Measurements from ENCODE around the gene GRIN3B.
A peak's percentile ranks its signal among the peaks of the same experiment; 100 is the strongest.

GRIN3B gene

DNA sequence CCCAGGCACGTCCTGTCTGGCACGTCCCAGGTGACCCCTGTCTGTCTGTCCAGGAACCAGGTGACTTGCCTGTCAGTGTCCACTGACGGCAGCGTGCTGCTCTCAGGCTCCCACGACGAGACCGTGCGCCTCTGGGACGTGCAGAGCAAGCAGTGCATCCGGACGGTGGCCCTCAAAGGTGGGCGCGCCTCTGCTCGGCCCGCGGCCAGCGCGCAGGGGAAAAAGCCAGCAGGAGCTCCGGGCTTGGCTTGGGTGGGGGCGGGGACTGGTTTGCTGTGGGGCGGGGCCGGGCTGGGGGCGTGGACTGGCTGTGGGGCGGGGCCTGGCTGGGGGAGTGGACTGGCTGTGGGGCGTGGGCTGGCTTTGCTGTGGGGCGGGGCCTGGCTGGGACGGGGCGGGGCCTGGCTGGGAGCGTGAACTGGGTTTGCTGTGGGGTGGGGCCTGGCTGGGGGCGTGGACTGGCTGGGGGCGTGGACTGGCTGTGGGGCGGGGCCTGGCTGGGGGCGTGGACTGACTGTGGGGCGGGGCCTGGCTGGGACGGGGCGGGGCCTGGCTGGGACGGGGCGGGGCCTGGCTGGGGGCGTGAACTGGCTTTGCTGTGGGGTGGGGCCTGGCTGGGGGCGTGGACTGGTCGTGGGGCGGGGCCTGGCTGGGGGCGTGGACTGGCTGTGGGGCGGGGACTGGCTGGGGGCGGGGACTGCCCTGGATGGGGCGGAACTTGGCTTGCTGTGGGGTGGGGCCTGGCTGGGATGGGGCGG lies 8.9 kb upstream of the GRIN3B start:
- DNase-seq, result no peak

DNA sequence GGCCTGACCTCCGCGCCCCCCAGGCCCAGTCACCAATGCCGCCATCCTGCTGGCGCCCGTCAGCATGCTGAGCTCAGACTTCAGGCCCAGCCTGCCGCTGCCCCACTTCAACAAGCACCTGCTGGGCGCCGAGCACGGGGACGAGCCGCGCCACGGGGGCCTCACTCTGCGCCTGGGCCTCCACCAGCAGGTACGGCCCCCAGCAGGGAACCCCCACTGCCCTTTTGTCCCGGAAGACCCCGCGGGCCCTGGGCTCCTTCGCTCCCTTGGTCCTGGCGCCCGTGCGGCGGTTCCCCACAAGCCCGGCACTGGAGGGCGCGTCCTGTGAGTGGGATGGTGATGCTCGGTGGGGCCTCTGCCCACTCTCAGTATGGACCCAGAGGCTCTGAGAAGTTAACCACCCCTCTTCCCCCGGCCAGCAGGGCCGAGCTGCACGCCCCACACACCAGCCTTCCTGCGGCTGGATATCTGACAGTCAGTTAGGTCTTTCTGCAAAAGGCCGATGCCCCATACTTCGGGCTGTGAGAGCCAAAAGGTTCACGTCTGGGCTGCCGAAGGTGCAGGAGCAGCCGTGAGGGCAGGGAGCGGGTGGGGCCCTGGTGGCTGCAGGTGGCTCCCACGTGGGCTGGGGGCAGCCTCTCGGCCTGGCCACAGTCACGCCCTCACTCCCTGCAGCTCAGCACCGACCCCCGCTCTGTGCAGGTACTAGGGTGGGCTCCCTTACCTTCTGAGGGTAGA lies 8.1 kb upstream of the GRIN3B start:
- DNase-seq, result no peak

DNA sequence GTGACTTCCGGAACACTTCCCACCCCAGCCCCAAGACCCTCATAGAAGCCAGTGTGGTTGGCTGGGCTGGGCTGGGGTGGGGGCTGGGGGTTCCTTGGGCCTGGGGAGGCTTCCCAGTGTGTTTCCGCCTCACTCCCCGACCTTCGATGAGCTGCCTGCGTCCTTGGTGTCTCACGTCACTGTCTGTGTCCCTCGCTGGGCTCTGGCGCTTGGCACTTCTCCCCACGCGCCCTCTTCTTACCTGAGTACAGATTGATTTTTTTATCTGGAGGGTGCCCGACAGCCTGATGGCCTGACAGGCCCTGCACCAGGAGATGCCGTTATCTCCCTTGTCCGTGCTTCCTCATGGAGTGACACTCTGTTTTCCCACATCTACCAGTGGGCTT lies 7.6 kb upstream of the GRIN3B start:
- no peak for DNase-seq

DNA sequence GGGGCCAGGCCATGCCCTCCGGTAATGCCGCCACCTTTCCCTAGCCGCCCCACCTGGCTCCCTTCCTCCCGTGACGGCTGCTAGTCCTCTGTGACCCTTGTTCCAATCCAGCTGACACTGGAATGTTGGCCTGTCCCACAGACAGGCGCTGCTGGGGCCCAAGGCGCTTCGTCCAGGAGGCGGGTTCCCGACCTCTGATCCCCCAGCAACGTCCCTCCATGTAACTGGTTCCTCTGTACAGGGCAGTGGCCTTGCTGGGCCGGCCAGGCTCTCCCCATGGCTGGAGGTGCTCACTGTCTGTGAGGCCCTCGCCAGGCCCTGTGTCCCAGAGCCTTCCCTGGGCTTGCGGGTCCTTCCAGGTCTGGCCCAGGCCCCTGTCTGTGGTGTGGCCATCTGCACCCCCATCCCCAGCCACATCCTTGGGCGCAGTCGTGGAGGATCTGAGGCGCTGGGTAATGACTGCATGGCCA lies 6.8 kb upstream of the GRIN3B start:
- no peak for DNase-seq

DNA sequence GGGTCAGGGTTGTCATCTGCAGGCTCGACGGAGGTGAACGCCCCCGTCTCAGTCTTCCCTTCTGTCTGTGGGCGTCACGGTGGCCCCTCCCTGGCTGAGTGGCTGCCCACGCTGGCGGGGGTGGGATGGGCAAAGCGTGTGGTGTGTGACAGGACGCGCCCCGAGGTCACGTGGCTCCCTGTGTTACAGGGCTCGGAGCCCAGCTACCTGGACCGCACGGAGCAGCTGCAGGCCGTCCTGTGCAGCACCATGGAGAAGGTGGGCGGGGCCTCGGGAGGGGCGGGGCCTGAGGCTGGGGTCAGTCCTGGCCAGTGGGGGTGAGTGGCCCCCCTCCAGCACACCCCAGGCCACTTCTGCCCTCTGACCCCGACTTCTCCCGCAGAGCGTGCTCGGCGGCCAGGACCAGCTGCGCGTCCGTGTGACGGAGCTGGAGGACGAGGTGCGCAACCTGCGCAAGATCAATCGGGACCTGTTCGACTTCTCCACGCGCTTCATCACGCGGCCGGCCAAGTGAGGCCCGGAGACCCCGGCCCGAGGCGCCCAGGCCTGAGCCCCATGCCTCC lies 6.3 kb upstream of the GRIN3B start:
- no peak for DNase-seq

DNA sequence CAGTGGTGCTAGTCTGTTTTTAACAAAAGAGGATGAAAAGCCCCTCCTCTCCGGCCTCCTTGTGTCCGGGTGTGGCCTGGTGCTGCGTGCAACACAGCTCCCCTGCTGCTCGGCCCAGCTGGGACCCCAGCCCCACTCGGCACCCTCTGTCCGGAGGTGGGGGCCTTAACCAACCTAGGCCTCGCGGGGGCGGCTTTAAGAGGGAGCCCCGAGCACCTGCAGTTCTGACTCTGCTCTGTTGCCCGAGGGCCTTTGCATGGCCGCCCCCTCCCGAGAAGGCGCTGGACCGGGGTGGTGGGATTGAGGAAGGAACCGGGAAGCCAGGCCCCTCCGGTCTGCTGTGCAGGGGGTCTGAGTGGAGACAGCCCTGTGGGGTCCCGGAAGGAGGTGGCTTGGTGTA lies 5.7 kb upstream of the GRIN3B start:
- DNase-seq, result no peak

DNA sequence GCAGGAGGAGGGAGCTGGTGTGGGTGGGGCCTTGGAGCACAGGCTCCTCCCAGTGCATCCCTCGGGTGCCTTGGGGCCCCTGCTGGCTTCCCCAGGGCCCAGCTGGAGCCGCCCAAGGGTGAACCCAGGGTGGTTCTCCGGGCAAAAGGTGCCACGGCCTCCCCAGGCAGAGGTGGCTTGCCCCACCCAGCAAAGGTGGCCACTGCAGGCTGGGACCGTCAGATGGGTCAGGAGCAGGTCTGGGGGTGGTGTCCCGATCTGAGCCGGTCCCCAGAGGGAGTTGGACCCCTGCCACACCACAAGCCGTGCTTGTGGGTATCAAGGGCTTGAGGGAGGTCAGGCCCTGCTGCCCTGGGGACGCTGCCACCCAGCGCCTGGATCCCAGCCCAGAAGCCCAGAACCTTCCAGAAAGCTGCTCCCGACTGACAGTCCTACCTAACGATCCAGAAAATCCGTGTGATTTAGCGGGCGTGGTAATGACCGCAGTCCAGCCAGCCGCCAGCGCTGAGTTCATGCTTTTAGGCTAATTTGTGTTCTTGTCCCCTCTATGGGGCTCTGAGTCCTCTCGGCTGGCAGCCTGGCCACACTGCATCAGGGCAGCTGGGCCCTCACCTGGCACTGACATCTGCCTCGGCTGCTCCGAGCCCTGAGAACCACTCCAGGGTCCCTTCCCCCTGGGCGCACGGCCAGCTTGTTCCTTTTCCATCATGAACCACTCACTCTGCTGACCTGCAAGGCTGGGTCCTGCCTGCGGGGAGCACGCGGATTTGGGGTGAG lies 5.0 kb upstream of the GRIN3B start:
- no peak for DNase-seq

DNA sequence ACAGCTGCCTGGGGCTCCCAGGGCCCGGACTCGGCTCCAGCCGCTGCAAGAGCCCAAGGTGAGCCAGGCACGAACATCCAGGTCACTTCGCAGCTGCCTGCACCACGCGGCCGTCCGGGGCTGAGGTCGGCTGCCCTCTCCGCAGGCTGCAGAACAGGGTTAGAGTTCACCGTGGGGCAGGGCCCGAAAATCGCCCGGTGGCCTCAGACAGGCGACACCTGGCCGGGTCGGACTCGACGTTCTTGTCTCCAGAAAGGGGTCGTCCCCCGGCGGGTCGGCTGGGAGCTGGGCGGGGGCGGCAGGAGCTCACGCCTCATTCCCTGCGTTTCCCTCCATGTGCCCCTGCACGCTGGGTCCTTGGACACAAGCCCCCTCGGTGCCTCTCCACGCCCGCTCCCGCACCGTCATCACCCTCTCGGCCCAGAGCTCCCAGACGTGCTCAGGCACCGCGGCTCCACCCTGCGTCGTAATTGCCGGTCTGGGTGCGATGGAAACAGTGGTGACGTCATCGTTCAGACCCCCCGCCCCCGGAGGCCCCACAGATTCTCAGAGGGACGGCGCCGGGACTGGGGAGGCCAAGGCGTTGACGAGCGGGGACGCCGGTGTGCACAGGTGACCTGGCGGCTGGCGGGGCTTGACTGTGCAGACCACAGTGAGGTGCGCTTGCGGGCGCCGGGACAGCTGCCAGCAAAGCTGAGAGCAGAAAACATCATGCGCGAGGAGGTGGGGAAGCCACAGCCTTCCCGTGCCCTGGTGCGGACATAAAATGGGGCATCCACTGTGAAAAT lies 4.0 kb upstream of the GRIN3B start:
- peak; percentile 84 for DNase-seq

DNA sequence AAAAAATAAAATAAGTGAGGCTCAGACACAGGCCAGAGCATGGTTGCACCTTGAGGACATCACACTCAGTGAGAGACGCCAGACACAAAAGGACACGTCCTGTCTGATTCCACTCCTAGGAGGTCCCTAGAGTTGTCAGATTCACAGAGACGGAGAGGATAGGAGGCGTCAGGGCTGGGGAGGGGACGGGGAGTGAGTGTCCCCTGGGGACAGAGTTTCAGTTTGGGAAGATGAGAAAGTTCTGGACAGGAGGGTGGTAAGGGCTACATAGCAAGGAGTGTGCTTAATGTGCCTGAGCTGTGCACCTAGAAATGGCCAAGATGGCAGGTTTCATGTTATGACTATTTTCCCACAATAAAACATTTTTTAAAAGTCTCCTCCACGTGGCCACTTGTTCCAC lies 2.2 kb upstream of the GRIN3B start:
- DNase-seq, result no peak

DNA sequence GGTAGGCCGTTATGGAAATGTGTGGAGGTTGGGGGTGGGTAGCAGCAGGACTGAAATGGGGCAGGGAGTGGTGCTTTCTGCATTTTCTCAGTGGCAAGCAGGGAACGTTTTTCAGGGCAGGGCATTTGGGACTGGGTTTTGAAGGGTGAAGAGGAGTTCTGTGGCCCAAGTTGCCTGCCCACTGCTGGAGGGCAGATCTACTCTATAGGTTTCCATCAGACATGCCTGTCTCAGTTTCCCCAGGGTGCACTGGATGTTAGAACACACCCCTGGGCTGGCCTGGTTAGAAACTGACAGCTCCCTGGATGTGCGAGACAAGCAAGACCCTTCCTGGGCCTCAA lies 870 bp upstream of the GRIN3B start:
- DNase-seq, result no peak

DNA sequence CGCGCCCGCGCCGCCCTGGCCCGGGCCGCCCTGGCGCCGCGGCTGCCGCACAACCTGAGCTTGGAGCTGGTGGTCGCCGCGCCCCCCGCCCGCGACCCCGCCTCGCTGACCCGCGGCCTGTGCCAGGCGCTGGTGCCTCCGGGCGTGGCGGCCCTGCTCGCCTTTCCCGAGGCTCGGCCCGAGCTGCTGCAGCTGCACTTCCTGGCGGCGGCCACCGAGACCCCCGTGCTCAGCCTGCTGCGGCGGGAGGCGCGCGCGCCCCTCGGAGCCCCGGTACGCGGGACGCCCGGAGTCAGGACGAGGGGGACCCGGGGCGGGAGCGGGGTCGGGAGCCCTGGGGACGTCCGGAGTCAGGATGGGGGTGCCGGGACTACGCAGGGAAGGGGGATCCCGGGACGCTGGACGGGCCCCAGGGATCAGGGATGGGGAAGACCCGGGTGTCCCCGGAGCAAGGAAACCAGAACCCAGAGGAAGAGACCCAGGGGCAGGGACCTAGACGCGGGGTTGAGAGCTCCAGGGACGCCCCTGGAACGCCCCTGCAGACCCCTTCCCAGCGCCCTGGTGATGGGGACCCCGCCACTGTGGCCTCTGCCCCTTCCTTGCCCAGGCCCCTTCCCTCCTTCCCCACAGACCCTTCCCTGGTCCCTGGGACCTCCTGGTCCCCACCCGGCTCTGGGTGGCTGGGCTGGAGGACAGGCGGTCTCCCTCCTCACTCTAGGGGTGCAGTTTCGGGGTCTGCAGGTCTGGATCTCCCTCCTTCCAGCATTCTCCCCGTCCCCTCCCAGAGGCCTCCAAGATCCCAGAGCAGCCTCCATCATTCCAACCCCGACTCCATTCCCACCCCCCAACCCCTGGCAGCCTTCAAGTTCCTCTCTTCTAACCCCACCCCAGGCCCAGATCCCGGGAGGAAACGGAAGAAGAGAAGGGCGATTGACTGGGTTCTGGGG lies 645 bp downstream of the GRIN3B start:
- no peak for DNase-seq

DNA sequence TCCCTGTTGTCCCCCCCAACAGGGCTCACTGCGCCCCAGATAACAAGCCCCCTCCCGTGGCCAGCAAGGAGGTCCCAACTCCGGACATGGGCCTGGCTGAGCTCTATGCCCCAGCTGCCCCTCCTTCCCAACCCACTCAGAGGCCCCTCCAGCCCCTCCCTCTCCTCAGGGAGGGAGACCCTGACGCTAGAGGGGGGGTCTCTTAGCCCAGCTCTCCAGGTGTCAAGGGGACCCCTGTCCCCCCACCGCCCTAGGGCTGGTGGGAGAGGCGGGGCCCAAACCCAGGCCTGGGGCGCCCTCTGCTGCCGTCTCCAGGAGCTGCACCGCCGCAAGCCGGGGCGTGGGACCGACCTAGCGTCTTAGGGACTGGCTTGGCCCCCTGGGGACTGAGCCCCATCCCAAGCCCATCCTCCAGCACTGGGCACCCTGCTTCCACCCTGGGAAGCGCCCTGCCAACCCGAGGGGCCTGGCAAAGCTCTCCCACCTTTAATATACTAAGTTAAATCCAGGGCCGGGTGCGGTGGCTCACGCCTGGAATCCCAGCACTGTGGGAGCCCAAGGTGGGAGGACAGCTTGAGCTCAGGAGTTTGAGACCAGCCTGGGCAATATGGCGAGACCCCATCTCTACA lies 1.4 kb downstream of the GRIN3B start:
- peak; percentile 38 for DNase-seq

DNA sequence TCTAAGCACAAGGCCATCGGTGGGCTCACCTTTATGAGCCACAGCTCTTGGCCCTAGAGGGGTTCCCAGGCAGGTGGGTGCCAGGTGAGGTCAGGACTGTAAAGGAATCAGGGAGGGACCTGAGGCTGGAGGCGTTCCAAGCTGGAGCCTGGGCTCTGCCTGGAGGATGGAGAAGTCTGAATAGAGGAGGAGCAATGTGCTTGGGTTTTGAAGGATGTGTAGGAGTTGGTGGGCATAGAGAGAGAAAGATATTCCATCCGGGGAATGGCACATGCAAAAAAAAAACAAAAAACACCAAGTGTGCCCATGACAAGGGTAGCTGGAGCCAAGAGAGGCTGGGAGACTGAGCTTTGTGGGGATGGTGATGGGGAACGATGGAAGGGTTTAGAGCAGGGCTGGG lies 2.4 kb downstream of the GRIN3B start:
- DNase-seq, result no peak

DNA sequence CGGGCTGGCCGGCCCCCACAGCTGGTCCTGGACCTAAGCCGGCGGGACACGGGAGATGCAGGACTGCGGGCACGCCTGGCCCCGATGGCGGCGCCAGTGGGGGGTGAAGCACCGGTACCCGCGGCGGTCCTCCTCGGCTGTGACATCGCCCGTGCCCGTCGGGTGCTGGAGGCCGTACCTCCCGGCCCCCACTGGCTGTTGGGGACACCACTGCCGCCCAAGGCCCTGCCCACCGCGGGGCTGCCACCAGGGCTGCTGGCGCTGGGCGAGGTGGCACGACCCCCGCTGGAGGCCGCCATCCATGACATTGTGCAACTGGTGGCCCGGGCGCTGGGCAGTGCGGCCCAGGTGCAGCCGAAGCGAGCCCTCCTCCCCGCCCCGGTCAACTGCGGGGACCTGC lies 3.1 kb downstream of the GRIN3B start:
- no peak for DNase-seq

DNA sequence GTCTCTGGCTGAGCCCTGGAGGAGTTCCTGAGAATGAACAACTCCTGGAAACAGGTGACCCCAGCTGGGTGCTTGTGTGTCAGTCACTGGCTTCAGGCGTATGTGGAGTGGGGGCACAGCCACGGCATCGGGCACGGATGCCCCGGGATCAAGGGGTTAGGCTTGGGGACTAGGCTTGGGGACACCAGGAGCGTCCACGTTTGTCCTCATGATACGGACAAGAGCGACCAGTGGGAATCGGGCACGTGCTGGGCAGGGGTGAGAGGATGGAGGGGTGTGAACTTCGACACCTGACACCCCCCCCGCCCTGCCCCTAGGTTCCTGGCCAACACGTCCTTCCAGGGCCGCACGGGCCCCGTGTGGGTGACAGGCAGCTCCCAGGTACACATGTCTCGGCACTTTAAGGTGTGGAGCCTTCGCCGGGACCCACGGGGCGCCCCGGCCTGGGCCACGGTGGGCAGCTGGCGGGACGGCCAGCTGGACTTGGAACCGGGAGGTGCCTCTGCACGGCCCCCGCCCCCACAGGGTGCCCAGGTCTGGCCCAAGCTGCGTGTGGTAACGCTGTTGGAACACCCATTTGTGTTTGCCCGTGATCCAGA lies 4.1 kb downstream of the GRIN3B start:
- DNase-seq, result no peak

DNA sequence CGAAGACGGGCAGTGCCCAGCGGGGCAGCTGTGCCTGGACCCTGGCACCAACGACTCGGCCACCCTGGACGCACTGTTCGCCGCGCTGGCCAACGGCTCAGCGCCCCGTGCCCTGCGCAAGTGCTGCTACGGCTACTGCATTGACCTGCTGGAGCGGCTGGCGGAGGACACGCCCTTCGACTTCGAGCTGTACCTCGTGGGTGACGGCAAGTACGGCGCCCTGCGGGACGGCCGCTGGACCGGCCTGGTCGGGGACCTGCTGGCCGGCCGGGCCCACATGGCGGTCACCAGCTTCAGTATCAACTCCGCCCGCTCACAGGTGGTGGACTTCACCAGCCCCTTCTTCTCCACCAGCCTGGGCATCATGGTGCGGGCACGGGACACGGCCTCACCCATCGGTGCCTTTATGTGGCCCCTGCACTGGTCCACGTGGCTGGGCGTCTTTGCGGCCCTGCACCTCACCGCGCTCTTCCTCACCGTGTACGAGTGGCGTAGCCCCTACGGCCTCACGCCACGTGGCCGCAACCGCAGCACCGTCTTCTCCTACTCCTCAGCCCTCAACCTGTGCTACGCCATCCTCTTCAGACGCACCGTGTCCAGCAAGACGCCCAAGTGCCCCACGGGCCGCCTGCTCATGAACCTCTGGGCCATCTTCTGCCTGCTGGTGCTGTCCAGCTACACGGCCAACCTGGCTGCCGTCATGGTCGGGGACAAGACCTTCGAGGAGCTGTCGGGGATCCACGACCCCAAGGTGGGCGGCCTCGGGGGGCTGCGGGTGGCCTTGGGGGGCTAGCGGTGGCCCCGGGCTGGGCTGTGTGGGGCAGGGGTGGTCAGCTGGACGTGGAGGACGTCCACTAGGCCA lies 4.8 kb downstream of the GRIN3B start:
- DNase-seq, result no peak

DNA sequence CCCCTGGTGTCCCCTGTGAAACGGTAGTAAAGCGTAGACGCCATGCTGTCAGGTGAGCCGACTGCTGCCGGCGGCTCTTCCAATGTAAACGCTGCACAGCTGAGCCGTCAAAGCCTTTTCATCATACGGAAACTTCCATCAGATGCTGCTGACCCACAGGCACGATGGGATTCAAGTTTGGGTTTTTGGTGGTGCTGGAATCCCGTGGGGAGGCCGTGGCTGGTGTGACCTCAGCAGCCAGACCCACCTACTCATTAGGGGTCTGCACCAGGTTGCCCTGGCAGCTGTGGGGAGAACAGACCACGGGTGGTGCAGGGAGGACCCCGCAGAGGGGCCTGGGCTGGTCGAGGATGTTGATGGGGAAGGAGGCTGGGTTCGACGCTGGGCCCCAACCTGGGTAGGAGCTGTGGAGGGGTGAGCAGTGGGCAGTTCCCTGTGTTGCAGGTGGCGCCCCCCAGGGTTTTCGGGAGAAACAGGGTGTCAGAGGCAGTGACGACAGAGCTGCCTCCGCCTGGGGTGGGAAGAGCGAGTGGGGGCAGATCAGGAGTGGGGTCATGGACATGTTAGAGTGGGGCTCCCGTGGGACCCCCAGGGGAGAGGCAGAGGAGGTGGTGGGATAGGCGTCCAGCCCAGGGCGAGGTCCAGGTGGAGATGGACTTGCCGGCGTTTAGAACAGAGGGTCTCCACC lies 6.6 kb downstream of the GRIN3B start:
- no peak for DNase-seq

DNA sequence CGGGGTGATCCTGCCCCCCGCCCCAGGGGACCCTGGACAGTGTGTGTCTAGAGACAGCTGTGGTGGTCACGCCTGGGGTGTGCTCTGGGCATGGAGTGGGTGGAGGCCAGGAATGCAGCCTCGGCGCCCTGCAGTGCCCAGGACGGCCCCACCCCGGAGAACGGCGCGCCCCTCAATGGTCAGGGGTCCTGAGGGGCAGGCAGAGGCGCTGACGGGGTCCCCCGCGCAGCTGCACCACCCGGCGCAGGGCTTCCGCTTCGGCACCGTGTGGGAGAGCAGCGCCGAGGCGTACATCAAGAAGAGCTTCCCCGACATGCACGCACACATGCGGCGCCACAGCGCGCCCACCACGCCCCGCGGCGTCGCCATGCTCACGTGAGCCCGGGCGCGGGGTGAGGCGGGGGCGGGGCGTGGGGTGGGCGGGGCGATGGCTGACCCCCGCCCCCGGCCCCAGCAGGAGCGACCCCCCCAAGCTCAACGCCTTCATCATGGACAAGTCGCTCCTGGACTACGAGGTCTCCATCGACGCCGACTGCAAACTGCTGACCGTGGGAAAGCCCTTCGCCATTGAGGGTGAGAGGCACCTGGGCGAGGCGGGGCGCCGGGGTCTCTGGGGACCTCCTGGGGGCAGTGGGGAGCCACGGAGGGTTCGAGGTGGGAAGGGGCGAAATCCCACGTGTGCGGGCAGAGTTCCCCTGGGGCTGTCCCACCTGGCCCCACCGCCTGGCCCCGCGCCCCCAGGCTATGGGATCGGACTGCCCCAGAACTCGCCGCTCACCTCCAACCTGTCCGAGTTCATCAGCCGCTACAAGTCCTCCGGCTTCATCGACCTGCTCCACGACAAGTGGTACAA lies 7.4 kb downstream of the GRIN3B start:
- peak; percentile 29 for DNase-seq

Data from NCI-H345 (cell line).